ENCODE data around the gene ARHGAP10. TPM values are rescaled to one million over a fixed set of nuclear protein-coding genes. Genes with fewer than 3 reads are reported as not detected.
A peak's percentile ranks its signal among the peaks of the same experiment; 100 is the strongest.

Gene ARHGAP10
- total and polyA plus RNA-seq, 3 donors from 2014 or later: 17.4 to 108 (median 83.5) TPM

GRCh38 chr4:148054275-148054674, 322.4 kb downstream of the ARHGAP10 start:
- no peak for DNase-seq
- TF ChIP-seq, protein P1, sequence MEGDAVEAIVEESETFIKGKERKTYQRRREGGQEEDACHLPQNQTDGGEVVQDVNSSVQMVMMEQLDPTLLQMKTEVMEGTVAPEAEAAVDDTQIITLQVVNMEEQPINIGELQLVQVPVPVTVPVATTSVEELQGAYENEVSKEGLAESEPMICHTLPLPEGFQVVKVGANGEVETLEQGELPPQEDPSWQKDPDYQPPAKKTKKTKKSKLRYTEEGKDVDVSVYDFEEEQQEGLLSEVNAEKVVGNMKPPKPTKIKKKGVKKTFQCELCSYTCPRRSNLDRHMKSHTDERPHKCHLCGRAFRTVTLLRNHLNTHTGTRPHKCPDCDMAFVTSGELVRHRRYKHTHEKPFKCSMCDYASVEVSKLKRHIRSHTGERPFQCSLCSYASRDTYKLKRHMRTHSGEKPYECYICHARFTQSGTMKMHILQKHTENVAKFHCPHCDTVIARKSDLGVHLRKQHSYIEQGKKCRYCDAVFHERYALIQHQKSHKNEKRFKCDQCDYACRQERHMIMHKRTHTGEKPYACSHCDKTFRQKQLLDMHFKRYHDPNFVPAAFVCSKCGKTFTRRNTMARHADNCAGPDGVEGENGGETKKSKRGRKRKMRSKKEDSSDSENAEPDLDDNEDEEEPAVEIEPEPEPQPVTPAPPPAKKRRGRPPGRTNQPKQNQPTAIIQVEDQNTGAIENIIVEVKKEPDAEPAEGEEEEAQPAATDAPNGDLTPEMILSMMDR (IDR thresholded peaks at IDR 0.05): no peak
- no peak for TF ChIP-seq POLR2A (IDR thresholded peaks at IDR 0.05)
- H3K27ac ChIP-seq: no peak overlapping the region
- no peaks in the 10 kb centered on the region for H3K9me3 ChIP-seq
- no peaks in the 10 kb centered on the region for H3K27me3 ChIP-seq
- WGBS, 2 donors: 60 to 71% methylated on average over 3 of the region's 3 CpGs
- H3K4me3 ChIP-seq: no peak overlapping the region
- H3K36me3 ChIP-seq (ENCODE audit: low read depth, missing control alignments): no peaks in the 10 kb centered on the region
- intact Hi-C loops (cut with DNase I; ENCODE audit: low total_unique reads): no loop called here
- H3K4me1 ChIP-seq: no peaks in the 10 kb centered on the region

DNA sequence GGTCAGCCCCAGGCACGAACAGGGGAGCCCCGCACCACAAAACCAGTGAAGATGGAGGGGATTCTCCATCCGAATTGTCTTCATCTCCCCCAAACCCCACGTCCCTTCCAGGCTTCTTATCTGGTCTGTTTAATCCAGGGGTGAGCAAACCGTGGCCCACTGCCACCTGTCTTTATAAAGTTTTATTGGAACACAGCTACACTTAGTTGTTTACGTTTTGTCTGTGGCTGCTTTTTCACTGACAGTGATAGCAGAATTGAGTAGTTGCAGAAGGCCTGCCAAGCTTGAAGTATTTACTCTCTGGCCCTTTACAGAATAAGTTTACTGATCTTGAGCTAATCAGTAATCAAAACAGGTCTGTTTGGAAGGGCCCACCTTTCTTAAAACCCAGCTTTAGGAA, 324.0 kb downstream of the ARHGAP10 start:
- no peak for DNase-seq
- H3K27me3 ChIP-seq: no peaks in the 10 kb centered on the region
- no peak overlapping the region for H3K27ac ChIP-seq
- no peaks in the 10 kb centered on the region for H3K36me3 ChIP-seq (ENCODE audit: low read depth, missing control alignments)
- H3K9me3 ChIP-seq: no peaks in the 10 kb centered on the region
- WGBS, 2 donors: 89 to 92% methylated on average over 6 of the region's 6 CpGs
- no peaks in the 10 kb centered on the region for H3K4me1 ChIP-seq
- TF ChIP-seq POLR2A (IDR thresholded peaks at IDR 0.05): no peak
- TF ChIP-seq, protein P1 (IDR thresholded peaks at IDR 0.05): no peak
- no peak overlapping the region for H3K4me3 ChIP-seq
- intact Hi-C loops (cut with DNase I; ENCODE audit: low total_unique reads): no loop called here

GRCh38 chr4:148056879-148057278, 325.0 kb downstream of the ARHGAP10 start:
- H3K4me1 ChIP-seq: no peaks in the 10 kb centered on the region
- no peaks in the 10 kb centered on the region for H3K27me3 ChIP-seq
- TF ChIP-seq, protein P1 (IDR thresholded peaks at IDR 0.05): no peak
- TF ChIP-seq POLR2A (IDR thresholded peaks at IDR 0.05): no peak
- no peaks in the 10 kb centered on the region for H3K9me3 ChIP-seq
- peak; percentile 56 for DNase-seq
- intact Hi-C loops (cut with DNase I; ENCODE audit: low total_unique reads): no loop called here
- H3K27ac ChIP-seq: no peak overlapping the region
- no peaks in the 10 kb centered on the region for H3K36me3 ChIP-seq (ENCODE audit: low read depth, missing control alignments)
- 76 to 89% methylated on average over 6 of the region's 6 CpGs for WGBS, 2 donors
- H3K4me3 ChIP-seq: no peak overlapping the region

GRCh38 chr4:148057516-148057915, 325.6 kb downstream of the ARHGAP10 start:
- Histone ChIP-seq H3K27me3 (no peaks in the 10 kb centered on the region), H3K27ac (no peak overlapping the region), H3K4me1 (no peaks in the 10 kb centered on the region), H3K4me3 (no peak overlapping the region), H3K9me3 (no peaks in the 10 kb centered on the region), H3K36me3 (ENCODE audit: low read depth, missing control alignments) (no peaks in the 10 kb centered on the region)
- intact Hi-C loops (cut with DNase I; ENCODE audit: low total_unique reads): no loop called here
- DNase-seq: no peak
- no peak for TF ChIP-seq POLR2A (IDR thresholded peaks at IDR 0.05)
- TF ChIP-seq, protein P1 (IDR thresholded peaks at IDR 0.05): no peak
- WGBS, 2 donors: 91 to 92% methylated on average over 5 of the region's 5 CpGs

Measured in testis (tissue), 3 donors.